Stimulated activated naive CD8-positive, alpha-beta T cell treated with anti-CD3 and anti-CD28 coated beads, Interleukin-15, Interleukin-2, amounts not matched to agents 100 U/mL and 50 U/mL, for 24 hours (primary cell): ENCODE data around the gene MTIF3.

Source experiments
- ATAC-seq: fragments of 150-1000 bp; cut with Tn5 transposase; one replicate; pipeline ENCODE4 v1.10.0; 2021
- DNase-seq: peaks from one replicate; pipeline ENCODE4 v3.0.0; 2021

MTIF3 gene

DNA sequence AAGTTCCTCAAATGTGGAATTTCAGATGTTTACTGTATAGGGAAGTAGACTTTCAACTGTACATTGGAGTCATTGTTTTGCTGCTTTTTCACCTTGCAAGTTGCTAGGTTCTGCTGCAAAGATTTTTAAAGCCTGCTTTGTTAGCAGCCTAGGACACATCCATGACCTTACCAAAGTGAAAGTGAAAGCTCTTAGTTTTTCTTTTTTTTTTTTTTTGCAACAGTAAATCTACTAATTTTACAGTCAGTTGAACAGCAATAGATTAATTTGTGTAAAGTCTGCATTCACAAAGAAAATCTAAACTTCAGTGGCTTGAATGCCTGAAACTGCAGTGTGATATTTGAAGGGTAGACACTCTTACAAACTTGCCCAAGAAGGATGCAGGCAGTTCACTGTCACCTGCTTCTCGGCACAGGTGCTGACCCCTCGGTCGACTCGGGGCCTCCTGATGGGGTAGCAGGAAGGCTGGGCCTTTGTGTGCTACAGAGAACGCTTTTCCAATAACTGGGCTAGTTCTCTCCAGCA lies 5.0 kb upstream of the MTIF3 start:
- ATAC-seq (peak; percentile 44), DNase-seq (peak; percentile 23)

- ATAC-seq (no peak), DNase-seq (peak; percentile 43)
These were observed 632 bp upstream of the MTIF3 start for GRCh38 chr13:27450921-27451471.

GRCh38 chr13:27449081-27449603 lies 1.2 kb downstream of the MTIF3 start:
- DNase-seq, result no peak
- no peak for ATAC-seq

DNA sequence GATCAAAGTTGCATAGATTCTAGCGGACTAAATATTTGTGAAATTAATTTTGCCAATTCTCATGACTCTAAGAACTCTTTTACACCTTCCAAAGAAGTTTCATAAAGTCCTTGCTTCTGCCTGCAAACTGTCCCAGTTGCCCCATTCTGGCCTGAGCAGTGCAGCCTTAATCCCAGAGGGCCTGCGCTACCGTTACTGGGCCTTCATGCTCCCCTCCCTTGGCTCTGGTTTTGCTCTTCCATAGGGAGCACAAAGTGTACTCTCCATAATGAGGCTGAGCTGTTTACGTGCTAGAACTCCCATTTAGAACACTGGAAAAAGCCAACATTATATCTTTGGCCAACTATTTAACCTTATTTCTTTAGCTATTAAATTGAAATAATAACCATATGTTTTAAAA lies 2.1 kb downstream of the MTIF3 start:
- DNase-seq, result no peak

GRCh38 chr13:27446986-27447583 lies 3.3 kb downstream of the MTIF3 start:
- no peak for ATAC-seq
- no peak for DNase-seq

More for the DNA sequence above, 2.1 kb downstream of the MTIF3 start:
- ATAC-seq, result no peak

- DNase-seq (no peak), ATAC-seq (no peak)
These were observed 7.6 kb downstream of the MTIF3 start for GRCh38 chr13:27442797-27443196.

DNA sequence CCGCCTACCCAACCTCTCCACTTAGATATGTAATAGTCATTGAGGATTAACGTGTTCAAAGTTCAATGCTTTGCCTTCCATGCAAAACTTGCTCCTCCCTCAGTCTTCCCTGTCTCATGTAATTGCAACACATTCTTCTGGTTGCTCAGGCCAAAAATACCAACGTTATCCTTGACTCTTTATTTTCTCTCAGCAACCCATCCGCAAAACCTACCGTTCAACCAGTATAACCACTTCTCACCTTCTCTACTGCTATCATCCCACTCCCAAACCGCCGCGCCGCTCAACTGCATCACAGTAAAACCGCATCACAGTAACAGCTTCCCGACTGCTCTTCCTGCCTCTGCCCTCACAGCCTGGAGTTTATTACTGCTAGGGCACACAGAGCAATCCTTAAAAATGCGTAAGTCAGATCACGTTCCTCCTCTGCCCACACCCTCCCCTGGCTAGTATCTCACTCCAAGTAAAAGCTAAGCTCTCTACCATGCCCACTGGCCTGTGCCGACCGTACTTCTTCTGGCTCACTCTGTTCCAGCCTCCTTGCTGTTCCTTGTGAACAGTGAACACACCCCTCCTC lies 8.2 kb downstream of the MTIF3 start:
- peak; percentile 35 for DNase-seq

DNA sequence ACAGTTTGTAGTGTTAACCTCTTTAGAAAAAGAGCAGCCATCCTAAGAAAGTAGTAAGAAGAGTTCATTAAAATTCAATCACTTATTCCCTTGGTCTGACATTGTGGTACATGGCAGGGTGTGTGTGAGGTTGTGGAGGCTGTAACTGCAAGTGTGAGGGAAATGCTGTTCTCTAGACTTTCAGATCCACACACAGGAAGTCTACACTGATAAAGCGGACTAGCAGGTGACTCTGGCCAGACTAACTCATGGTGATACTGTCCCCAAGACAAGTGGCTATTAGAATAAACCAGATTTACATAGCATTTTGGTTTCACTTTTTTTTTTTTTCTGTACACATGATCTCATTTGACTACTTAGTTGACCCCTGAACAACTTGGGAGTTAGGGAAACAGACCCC lies 10.0 kb downstream of the MTIF3 start:
- DNase-seq, result no peak
- ATAC-seq, result no peak

More for the DNA sequence above, 8.2 kb downstream of the MTIF3 start:
- peak; percentile 58 for ATAC-seq

- ATAC-seq, result no peak
These were observed 13.2 kb downstream of the MTIF3 start for GRCh38 chr13:27437126-27437525.

DNA sequence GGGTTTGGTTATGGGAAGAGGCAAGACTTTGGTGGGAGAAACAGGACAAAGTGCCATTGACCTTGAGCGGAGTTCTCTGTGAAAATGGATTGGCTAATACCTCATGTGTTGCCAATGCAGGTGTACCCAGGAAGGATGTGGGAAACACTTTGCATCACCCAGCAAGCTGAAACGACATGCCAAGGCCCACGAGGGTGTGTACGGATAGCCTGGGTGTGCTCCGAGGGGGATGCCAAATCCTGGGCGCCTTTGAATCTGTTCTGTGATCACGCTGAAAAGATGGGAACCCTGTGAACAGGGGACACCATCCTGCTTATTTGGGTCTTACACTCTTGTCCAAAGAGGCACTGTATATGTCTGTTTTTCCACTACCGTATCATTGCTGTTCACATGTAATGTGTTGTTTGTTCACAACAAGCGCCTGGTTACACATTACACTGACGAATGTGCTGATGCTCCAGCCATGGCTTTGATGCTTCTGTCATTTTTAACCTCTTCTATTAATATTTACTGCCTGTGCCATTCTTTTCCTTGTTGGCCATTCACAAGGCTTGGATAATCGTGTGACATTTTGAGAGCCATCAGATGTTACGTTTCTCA lies 17.7 kb downstream of the MTIF3 start:
- ATAC-seq, result no peak

More at GRCh38 chr13:27437126-27437525, 13.2 kb downstream of the MTIF3 start:
- DNase-seq, result no peak

GRCh38 chr13:27432180-27432579 lies 18.2 kb downstream of the MTIF3 start:
- ATAC-seq, result no peak
- no peak for DNase-seq

More for the DNA sequence above, 17.7 kb downstream of the MTIF3 start:
- DNase-seq, result no peak

- no peak for ATAC-seq
- no peak for DNase-seq
These were observed 22.2 kb downstream of the MTIF3 start for GRCh38 chr13:27428160-27428559.

DNA sequence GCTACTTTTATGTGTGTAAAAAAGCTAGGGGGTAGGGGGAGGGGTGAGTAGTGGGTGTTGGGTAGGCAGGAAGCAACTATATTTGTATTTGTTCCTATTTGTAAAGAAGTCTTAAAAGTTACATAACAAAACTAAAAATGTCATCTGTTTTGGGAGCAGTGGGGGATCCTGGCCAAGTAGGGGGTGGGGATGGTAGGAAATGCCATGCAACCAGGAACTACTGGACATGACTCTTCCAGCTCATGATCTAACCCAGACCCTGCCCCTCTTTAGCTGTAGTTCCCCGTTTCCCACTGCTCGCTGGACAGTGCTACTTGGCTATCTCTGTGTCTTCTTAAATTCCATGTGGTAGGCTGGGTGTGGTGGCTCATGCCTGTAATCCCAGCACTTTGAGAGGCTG lies 22.7 kb downstream of the MTIF3 start:
- ATAC-seq (no peak), DNase-seq (no peak)

DNA sequence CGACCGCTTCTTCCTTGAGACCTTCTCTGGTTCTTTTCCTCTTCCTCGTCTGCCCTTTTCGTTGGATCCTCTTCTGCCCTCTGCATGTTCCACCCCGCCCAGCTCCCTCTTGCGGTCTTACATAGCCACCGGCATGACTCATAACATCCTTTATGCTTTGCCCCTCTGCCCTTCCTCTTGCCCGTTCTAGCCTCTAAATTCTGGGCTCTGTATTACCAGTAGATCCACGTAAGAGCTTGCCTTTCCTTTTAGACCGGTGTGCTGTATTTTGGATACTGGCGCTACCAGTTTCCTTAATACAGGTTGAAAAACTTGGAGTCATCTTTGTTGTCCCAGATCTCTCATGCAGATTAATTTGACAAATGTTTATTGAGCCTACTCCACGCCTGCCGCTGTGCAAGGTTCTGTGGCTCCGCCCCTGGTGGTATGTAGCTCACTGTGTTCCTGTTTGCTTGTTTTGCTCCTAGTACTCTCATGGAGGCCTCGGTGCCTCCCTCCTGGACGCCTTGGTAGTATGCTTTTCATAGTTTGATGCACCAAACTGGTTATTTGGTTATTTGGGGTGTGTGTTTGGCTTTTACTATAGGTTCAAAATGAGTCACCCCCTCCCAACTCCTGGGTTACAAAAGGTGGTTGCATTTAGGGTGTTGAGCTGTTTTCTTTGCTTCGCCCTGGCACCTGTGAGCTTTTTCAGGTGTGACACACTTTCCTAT lies 24.3 kb downstream of the MTIF3 start:
- ATAC-seq, result peak; percentile 72
- DNase-seq, result peak; percentile 78

DNA sequence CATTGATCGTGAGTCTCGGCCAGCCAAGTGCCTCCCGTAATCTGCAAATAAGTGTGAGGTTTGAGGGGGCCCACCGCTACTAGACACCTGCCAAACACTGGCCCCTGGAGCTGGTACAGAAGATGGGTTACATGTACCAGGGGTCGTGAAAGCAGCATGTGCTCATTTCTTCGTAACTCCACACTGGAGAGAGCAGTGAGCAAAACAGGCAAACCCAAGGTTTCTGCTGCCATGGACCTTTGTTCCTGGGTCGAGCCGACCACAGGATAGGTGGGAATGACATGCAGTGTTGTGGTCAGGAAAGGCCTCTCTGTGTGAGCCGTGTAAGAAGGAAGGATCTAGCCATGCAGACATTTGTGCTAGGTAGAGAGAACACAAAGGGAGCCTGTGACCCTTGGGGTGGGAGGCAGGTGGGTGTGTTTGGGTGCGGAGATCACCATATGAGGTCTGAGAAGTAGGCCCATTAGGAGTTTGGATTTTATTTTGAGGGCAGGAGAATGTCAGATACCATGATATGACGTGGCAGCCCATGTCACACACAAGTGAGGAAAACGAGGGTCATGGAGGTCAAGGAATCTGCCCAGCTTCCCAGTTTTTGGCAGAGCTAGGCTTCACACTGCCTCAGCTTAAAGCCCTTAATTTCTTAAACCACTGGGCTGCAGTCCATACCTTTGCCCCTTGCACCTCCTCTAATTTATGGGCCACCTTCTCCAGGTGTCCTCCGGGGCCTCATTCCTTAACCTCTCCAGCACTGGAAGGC lies 25.0 kb downstream of the MTIF3 start:
- no peak for ATAC-seq
- peak; percentile 37 for DNase-seq

DNA sequence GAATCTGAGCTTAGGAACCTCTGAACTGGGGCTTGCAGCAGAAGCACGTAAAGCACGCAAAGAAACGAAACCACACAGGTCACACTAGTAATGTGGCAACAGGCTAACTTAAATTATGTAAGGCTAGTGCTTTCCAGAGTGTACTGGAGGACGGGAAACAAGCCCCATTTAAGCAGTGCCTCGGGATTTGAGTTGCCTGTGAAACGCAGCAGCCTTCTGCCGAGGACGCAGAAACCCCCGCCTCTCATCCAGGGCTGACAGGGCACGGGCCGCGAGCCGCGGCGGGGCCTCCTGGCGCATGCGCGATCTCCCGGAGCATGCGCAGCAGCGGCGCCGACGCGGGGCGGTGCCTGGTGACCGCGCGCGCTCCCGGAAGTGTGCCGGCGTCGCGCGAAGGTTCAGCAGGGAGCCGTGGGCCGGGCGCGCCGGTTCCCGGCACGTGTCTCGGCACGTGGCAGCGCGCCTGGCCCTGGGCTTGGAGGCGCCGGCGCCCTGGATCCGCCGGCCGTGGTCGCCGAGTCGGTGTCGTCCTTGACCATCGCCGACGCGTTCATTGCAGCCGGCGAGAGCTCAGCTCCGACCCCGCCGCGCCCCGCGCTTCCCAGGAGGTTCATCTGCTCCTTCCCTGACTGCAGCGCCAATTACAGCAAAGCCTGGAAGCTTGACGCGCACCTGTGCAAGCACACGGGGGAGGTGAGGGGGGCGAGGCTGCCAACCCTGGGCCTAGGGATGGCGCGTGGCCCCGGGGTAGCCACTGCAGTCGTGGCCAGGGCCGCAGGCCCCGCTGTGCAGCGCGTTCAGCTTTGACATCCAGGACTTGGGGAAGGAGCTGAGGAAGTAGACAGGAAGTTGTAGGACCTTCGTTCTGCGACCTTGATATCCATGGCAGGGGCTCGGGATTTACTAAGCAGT lies 25.9 kb downstream of the MTIF3 start, which contains the start of gene GTF3A:
TSS of gene GTF3A (plus strand) at position 374 of the 912 bp plus-strand sequence.
- DNase-seq (peak; percentile 89), ATAC-seq (peak; percentile 75)

- DNase-seq, result no peak
- no peak for ATAC-seq
These were observed 27.0 kb downstream of the MTIF3 start for GRCh38 chr13:27423333-27423732.

DNA sequence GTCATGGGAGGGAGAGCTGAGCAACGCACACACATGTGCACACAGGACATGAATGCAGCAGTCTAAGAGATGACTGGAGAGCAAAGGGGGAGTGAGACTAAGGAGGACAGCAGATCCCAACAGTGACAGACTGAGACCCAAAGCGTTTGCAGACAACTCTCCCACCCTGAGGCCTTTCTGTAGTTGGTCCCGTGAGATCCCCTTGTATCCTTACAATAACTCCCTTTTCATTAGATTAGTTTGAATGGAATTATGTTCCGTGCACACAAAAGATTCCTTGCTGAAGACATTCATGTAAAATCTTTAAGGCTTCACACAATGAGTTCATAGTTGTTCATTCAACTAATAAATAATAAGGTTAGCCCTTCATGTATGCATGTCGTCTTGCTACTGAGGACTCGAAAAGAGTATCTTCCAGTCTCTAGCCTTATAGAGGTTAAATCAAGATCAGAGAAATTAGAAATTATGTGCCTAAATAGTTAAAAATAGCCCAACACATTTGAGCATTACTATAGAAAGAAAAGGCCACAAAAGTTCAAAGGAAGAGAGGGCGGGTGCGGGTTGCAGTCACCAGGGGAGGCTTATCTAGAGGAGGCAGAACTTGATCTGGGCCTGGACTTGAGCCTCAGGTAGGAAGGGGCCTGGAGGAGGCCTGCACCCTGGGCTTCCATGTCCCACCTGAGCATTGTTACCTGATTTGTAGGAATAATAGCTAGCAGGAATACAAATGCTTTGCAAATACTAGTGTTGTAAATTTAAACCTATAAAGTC lies 29.1 kb downstream of the MTIF3 start:
- no peak for ATAC-seq
- DNase-seq, result no peak

GRCh38 chr13:27419328-27419727 lies 31.0 kb downstream of the MTIF3 start:
- DNase-seq (no peak), ATAC-seq (no peak)

- no peak for ATAC-seq
- DNase-seq, result no peak
These were observed 35.2 kb downstream of the MTIF3 start for GRCh38 chr13:27415116-27415515.
